ENCODE measurements around the gene HS3ST2.

DNA sequence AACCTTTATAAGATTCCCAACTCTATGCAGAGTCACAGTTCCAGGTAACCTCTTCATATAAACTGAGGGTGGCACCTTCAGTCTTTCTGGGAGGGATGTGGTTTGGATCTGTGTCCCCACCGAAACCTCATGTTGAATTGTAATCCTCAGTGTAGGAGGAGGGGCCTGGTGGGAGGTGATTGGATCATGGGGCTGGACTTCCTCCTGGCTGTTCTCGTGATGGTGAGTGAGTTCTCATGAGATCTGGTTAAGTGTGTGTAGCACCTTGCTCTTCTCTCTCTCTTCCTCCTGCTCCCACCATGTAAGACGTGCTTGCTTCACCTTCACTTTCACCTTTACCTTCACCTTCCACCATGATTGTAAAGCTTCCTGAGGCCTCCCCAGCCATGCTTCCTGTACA, 30.5 kb downstream of the HS3ST2 start:
- TF ChIP-seq, protein P1, sequence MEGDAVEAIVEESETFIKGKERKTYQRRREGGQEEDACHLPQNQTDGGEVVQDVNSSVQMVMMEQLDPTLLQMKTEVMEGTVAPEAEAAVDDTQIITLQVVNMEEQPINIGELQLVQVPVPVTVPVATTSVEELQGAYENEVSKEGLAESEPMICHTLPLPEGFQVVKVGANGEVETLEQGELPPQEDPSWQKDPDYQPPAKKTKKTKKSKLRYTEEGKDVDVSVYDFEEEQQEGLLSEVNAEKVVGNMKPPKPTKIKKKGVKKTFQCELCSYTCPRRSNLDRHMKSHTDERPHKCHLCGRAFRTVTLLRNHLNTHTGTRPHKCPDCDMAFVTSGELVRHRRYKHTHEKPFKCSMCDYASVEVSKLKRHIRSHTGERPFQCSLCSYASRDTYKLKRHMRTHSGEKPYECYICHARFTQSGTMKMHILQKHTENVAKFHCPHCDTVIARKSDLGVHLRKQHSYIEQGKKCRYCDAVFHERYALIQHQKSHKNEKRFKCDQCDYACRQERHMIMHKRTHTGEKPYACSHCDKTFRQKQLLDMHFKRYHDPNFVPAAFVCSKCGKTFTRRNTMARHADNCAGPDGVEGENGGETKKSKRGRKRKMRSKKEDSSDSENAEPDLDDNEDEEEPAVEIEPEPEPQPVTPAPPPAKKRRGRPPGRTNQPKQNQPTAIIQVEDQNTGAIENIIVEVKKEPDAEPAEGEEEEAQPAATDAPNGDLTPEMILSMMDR (IDR thresholded peaks at IDR 0.05): no peak
- TF ChIP-seq ZFX (IDR thresholded peaks at IDR 0.05; ENCODE audit: borderline replicate concordance): no peak
